ENCODE results near the gene NR2C1.

DNA sequence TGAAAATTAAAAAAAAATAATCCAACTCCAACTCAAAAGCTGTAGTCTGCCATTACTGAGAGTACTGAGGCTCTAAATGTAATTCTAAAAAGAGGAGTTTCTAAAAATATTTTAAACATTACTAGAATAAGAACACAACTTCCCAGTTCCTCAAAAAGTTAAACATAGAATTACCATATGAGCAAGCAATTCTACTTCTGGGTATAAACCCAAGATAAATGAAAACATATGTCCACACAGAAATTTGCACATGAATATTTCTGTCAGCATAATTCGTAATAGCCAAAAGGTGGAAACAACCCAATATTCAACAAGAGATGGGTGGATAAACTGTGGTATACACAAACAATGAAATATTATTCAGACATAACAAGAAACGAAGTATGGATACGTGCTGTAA lies 15.0 kb upstream of the NR2C1 start:
- no peak for TF ChIP-seq EZH2 (IDR thresholded peaks at IDR 0.05)
- no peak; the same call in 1 of the 2 replicates for TF ChIP-seq POLR2AphosphoS5 (IDR thresholded peaks at IDR 0.05; ENCODE audit: borderline replicate concordance, low read depth, low read length)

All from SK-N-MC (cell line).